Measurements from ENCODE around the gene RTCA. TPM values are rescaled to one million over a fixed set of nuclear protein-coding genes. Genes with fewer than 3 reads are reported as not detected.
"Not testable (repeated sequence)": the region's sequence is repeated elsewhere in the genome, so short reads cannot be mapped to it uniquely, and the experiment has no call there.

Gene RTCA
- 49.5 and 51.2 TPM in 2 replicates for total RNA-seq

- intact Hi-C loops (cut with micrococcal nuclease): loop anchor here (1.0 to 5.0 kb wide), 10 partner anchors 17 to 631 kb away; partner anchors contain the start of genes AGL, DBT, SLC30A7 and TRMT13
Measured at GRCh38 chr1:100265931-100266740, at the start of gene RTCA. Gene RTCA (plus strand): TSS chr1:100266216. CDS start chr1:100266376, 160 bp downstream.

- intact Hi-C loops (cut with micrococcal nuclease): no loop called here
Measured at GRCh38 chr1:100217834-100218233, 48.2 kb upstream of the RTCA start.

- intact Hi-C loops (cut with micrococcal nuclease): no loop called here
Measured at GRCh38 chr1:100219457-100219856, 46.6 kb upstream of the RTCA start.

GRCh38 chr1:100219883-100220282 lies 46.1 kb upstream of the RTCA start:
- intact Hi-C loops (cut with micrococcal nuclease): no loop called here

- intact Hi-C loops (cut with micrococcal nuclease): no loop called here
Measured at GRCh38 chr1:100222428-100222827, 43.6 kb upstream of the RTCA start.

- intact Hi-C loops (cut with micrococcal nuclease): no loop called here
Measured at GRCh38 chr1:100229681-100230443, 36.2 kb upstream of the RTCA start.

- intact Hi-C loops (cut with micrococcal nuclease): no loop called here
Measured at GRCh38 chr1:100230765-100231164, 35.3 kb upstream of the RTCA start.

- intact Hi-C loops (cut with micrococcal nuclease): no loop called here
Measured at GRCh38 chr1:100231721-100232120, 34.3 kb upstream of the RTCA start.

- intact Hi-C loops (cut with micrococcal nuclease): no loop called here
Measured at GRCh38 chr1:100232156-100232555, 33.9 kb upstream of the RTCA start.

- intact Hi-C loops (cut with micrococcal nuclease): not testable (repeated sequence)
Measured at GRCh38 chr1:100233566-100233965, 32.5 kb upstream of the RTCA start.

GRCh38 chr1:100234432-100234831 lies 31.6 kb upstream of the RTCA start:
- intact Hi-C loops (cut with micrococcal nuclease): no loop called here

GRCh38 chr1:100237091-100237490 lies 28.9 kb upstream of the RTCA start:
- intact Hi-C loops (cut with micrococcal nuclease): no loop called here

- intact Hi-C loops (cut with micrococcal nuclease): no loop called here
Measured at GRCh38 chr1:100239961-100240360, 26.1 kb upstream of the RTCA start.

- intact Hi-C loops (cut with micrococcal nuclease): no loop called here
Measured at GRCh38 chr1:100240631-100241030, 25.4 kb upstream of the RTCA start.

GRCh38 chr1:100246738-100247137 lies 19.3 kb upstream of the RTCA start:
- intact Hi-C loops (cut with micrococcal nuclease): loop anchor here (5.0 kb wide), 1 partner anchor 211 kb away; no protein-coding TSS in a partner anchor

GRCh38 chr1:100249155-100249536 lies 16.9 kb upstream of the RTCA start:
- intact Hi-C loops (cut with micrococcal nuclease): loop anchor here (1.0 to 5.0 kb wide), 5 partner anchors 17 to 211 kb away; partner anchors contain the start of genes RTCA and SASS6

GRCh38 chr1:100249537-100250257 lies 16.3 kb upstream of the RTCA start, which contains the start of gene DBT:
Gene DBT (minus strand): TSS chr1:100249834. CDS start chr1:100249820, 14 bp downstream.
- intact Hi-C loops (cut with micrococcal nuclease): loop anchor here (1.0 to 5.0 kb wide), 5 partner anchors 17 to 211 kb away; partner anchors contain the start of genes RTCA and SASS6

GRCh38 chr1:100250264-100250663 lies 15.8 kb upstream of the RTCA start:
- intact Hi-C loops (cut with micrococcal nuclease): no loop called here

- intact Hi-C loops (cut with micrococcal nuclease): no loop called here
Measured at GRCh38 chr1:100250807-100251206, 15.2 kb upstream of the RTCA start.

GRCh38 chr1:100252901-100253300 lies 13.1 kb upstream of the RTCA start:
- intact Hi-C loops (cut with micrococcal nuclease): no loop called here

- intact Hi-C loops (cut with micrococcal nuclease): no loop called here
Measured at GRCh38 chr1:100253552-100253951, 12.5 kb upstream of the RTCA start.
